H9 (cell line): ENCODE data around the gene TANGO6. TPM values are rescaled to one million over a fixed set of nuclear protein-coding genes. Genes with fewer than 3 reads are reported as not detected.

Experiments used
- DNase-seq: peaks from one replicate; pipeline ENCODE4 v3.0.0-alpha.2; 2017
- H2AFZ ChIP-seq: one replicate; pipeline ENCODE4 v1.6.1; 2013; ENCODE audit warnings: mild to moderate bottlenecking, low read length, control low read depth, moderate library complexity
- H2AK5ac ChIP-seq: 2 replicates; pipeline ENCODE4 v1.6.1; 2013; ENCODE audit warnings: low read length, control low read depth, mixed read lengths; ENCODE audit not compliant: insufficient read length
- H2BK120ac ChIP-seq: one replicate; pipeline ENCODE4 v1.6.1; 2013; ENCODE audit warnings: low read depth, mild to moderate bottlenecking, low read length, control low read depth, inconsistent platforms; ENCODE audit not compliant: poor library complexity, severe bottlenecking
- H2BK12ac ChIP-seq: 2 replicates; pipeline ENCODE4 v1.6.1; 2013; ENCODE audit warnings: low read length, control low read depth, mixed read lengths, low read depth; ENCODE audit not compliant: insufficient read length
- H2BK15ac ChIP-seq: 2 replicates; pipeline ENCODE4 v1.6.1; 2013; ENCODE audit warnings: low read depth, low read length, control low read depth
- H2BK20ac ChIP-seq: one replicate; pipeline ENCODE4 v1.6.1; 2013; ENCODE audit warnings: low read depth, mild to moderate bottlenecking, low read length, control low read depth, inconsistent platforms; ENCODE audit not compliant: poor library complexity, severe bottlenecking
- H2BK5ac ChIP-seq: 2 replicates; pipeline ENCODE4 v1.6.1; 2013; ENCODE audit warnings: low read length, control low read depth, mixed read lengths; ENCODE audit not compliant: insufficient read length
- H3K14ac ChIP-seq: 2 replicates; pipeline ENCODE4 v1.6.1; 2013; ENCODE audit warnings: low read length, control low read depth; ENCODE audit not compliant: insufficient read depth
- H3K18ac ChIP-seq: 2 replicates; pipeline ENCODE4 v1.6.1; 2013; ENCODE audit warnings: low read depth, mild to moderate bottlenecking, mixed read lengths, low read length, control low read depth; ENCODE audit not compliant: insufficient read length
- H3K23ac ChIP-seq: 2 replicates; pipeline ENCODE4 v1.6.1; 2013; ENCODE audit warnings: low read length, control low read depth, mixed read lengths, low read depth; ENCODE audit not compliant: insufficient read length
- H3K23me2 ChIP-seq: 2 replicates; pipeline ENCODE4 v1.6.1; 2013; ENCODE audit warnings: low read depth, mild to moderate bottlenecking, mixed read lengths, low read length, control low read depth; ENCODE audit not compliant: insufficient read length, poor library complexity, severe bottlenecking
- H3K27ac ChIP-seq: 2 replicates; pipeline ENCODE4 v1.5.1; 2013; ENCODE audit warnings: low read length, control low read depth, mixed read lengths, low read depth; ENCODE audit not compliant: insufficient read length
- H3K27me3 ChIP-seq: 2 replicates; pipeline ENCODE4 v1.6.1; 2013; ENCODE audit warnings: low read length, control low read depth, inconsistent platforms; ENCODE audit not compliant: insufficient read depth
- H3K4ac ChIP-seq: 2 replicates; pipeline ENCODE4 v1.6.1; 2013; ENCODE audit warnings: low read depth, mild to moderate bottlenecking, control low read depth, inconsistent platforms, low read length, moderate library complexity
- H3K4me1 ChIP-seq: 2 replicates; pipeline ENCODE4 v1.6.1; 2013; ENCODE audit warnings: low read length, control low read depth, inconsistent platforms; ENCODE audit not compliant: insufficient read depth
- H3K4me2 ChIP-seq: 2 replicates; pipeline ENCODE4 v1.6.1; 2013; ENCODE audit warnings: low read length, control low read depth, mixed read lengths; ENCODE audit not compliant: insufficient read length, insufficient read depth
- H3K56ac ChIP-seq: 2 replicates; pipeline ENCODE4 v1.6.1; 2013; ENCODE audit warnings: low read depth, mild to moderate bottlenecking, mixed read lengths, low read length, control low read depth; ENCODE audit not compliant: insufficient read length
- H3K79me1 ChIP-seq: 2 replicates; pipeline ENCODE4 v1.6.1; 2013; ENCODE audit warnings: low read depth, mild to moderate bottlenecking, moderate library complexity, low read length, control low read depth, inconsistent platforms; ENCODE audit not compliant: insufficient read depth, poor library complexity, severe bottlenecking
- H3K79me2 ChIP-seq: 2 replicates; pipeline ENCODE4 v1.6.1; 2013; ENCODE audit warnings: low read length, control low read depth, inconsistent platforms; ENCODE audit not compliant: insufficient read depth
- H3K9ac ChIP-seq: 2 replicates; pipeline ENCODE4 v1.6.1; 2013; ENCODE audit warnings: low read length, control low read depth, mixed read lengths; ENCODE audit not compliant: insufficient read length; ENCODE audit errors: extremely low read depth
- H3K9me3 ChIP-seq: one replicate; pipeline ENCODE4 v1.6.1; 2013; ENCODE audit warnings: low read depth, low read length, inconsistent platforms; ENCODE audit not compliant: control insufficient read depth
- H3T11ph ChIP-seq: one replicate; pipeline ENCODE4 v1.6.1; 2013; ENCODE audit warnings: mild to moderate bottlenecking, low read length, control low read depth, inconsistent platforms
- H4K20me1 ChIP-seq: one replicate; pipeline ENCODE4 v1.6.1; 2013; ENCODE audit not compliant: control insufficient read depth, insufficient read length, insufficient read depth
- H4K5ac ChIP-seq: 2 replicates; pipeline ENCODE4 v1.6.1; 2013; ENCODE audit warnings: low read depth, mild to moderate bottlenecking, mixed read lengths, low read length, control low read depth; ENCODE audit not compliant: insufficient read length
- H4K8ac ChIP-seq: replicated peaks from 2 replicates; pipeline ENCODE4 v1.6.1; 2013; ENCODE audit warnings: low read length, control low read depth, mixed read lengths, low read depth; ENCODE audit not compliant: insufficient read length
- H4K91ac ChIP-seq: 2 replicates; pipeline ENCODE4 v1.6.1; 2013; ENCODE audit warnings: low read depth, mild to moderate bottlenecking, moderate library complexity, mixed read lengths, low read length, control low read depth; ENCODE audit not compliant: insufficient read length
- H3K27ac Mint-ChIP-seq, 3 experiments: 2 replicates in 2 of 3; 3 replicates in 1 of 3; pipeline ENCODE4 v1.8.0; 2020 to 2021; ENCODE audit warnings: mixed read lengths in 3 of 3, mild to moderate bottlenecking in 1 of 3, moderate library complexity in 1 of 3
- H3K27me3 Mint-ChIP-seq: 2 replicates; pipeline ENCODE4 v1.8.0; 2021; ENCODE audit warnings: low read depth, mild to moderate bottlenecking, moderate library complexity, mixed read lengths
- H3K36me3 Mint-ChIP-seq, 3 experiments: 2 replicates in 2 of 3; 3 replicates in 1 of 3; pipeline ENCODE4 v1.8.0; 2020 to 2021; ENCODE audit warnings: low read depth in 3 of 3, mixed read lengths in 3 of 3; ENCODE audit not compliant: insufficient read depth in 1 of 3
- H3K4me1 Mint-ChIP-seq, 2 experiments: 2 replicates each; pipeline ENCODE4 v1.8.0; 2020; ENCODE audit warnings: mixed read lengths in 2 of 2
- H3K4me3 Mint-ChIP-seq, 2 experiments: 2 replicates in 1 of 2; 3 replicates in 1 of 2; pipeline ENCODE4 v1.8.0; 2020 to 2021; ENCODE audit warnings: mild to moderate bottlenecking in 2 of 2, mixed read lengths in 2 of 2, moderate library complexity in 1 of 2
- H3K9me3 Mint-ChIP-seq, 2 experiments: 2 replicates in 1 of 2; 3 replicates in 1 of 2; pipeline ENCODE4 v1.8.0; 2020; ENCODE audit warnings: mild to moderate bottlenecking in 2 of 2, mixed read lengths in 2 of 2, moderate library complexity in 1 of 2
- CTCF ChIP-seq: fragments of 200-600 bp; sonication (generic); conservative IDR thresholded peaks from 3 replicates; pipeline ENCODE4 v1.8.0; 2021; ENCODE audit warnings: antibody characterized with exemption, mild to moderate bottlenecking
- WGBS: extraction: QIAGEN DNeasy Blood & Tissue Kit; methylation state at CpG from one replicate; pipeline ENCODE4 v1.1.7; 2013; ENCODE audit warnings: missing lambda C conversion rate, low lambda C conversion rate, mixed read lengths; ENCODE audit not compliant: insufficient read length; ENCODE audit errors: extremely low coverage; 5-methylcytosine and 5-hydroxymethylcytosine counted together
- total RNA-seq: library from RNA; stranded (reverse); gene quantifications from 2 replicates; pipeline ENCODE4 v1.2.1, GENCODE V29; 2021

Gene TANGO6
- total RNA-seq, 1 experiment from 2014 or later = 12.0 TPM

GRCh38 chr16:68939692-68940320, 96.5 kb downstream of the TANGO6 start:
- Histone ChIP-seq H3K14ac (no peak overlapping the region), H3K56ac (no peak overlapping the region), H4K8ac (no peak overlapping the region), H3K9ac (no peak overlapping the region), H4K91ac (no peak overlapping the region), H2BK12ac (no peak overlapping the region), H3K27ac (no peak overlapping the region), H2BK20ac (no peak overlapping the region), H3K4me2 (no peak overlapping the region), H3K27me3 (no peaks in the 10 kb centered on the region), H3K9me3 (no peaks in the 10 kb centered on the region), H3K79me1 (no peaks in the 10 kb centered on the region), H3K23me2 (no peaks in the 10 kb centered on the region), H3K18ac (no peak overlapping the region), H4K5ac (no peak overlapping the region), H3K23ac (no peak overlapping the region), H2BK15ac (no peak overlapping the region), H2AFZ (no peak overlapping the region), H3K4me1 (no peaks in the 10 kb centered on the region), H4K20me1 (no peaks in the 10 kb centered on the region), H3K4ac (no peak overlapping the region), H2BK5ac (no peak overlapping the region), H2BK120ac (no peak overlapping the region), H2AK5ac (no peak overlapping the region), H3K79me2 (no peaks in the 10 kb centered on the region), H3T11ph (no peak overlapping the region)
- Mint-ChIP-seq H3K36me3 (peaks cover 9 to 14% (median 10%) of the 10 kb centered on the region in 3 experiments), H3K27ac (peak overlapping the region; percentile 20 to 86 (median 85); a peak in 4 of 7 replicates), H3K27me3 (no peaks in the 10 kb centered on the region; the same call in 1 of the 2 replicates), H3K4me3 (no peak overlapping the region), H3K4me1 (peaks cover 0 to 5% of the 10 kb centered on the region in 2 experiments; a peak in 2 of 4 replicates), H3K9me3 (peaks cover 8 to 13% of the 10 kb centered on the region in 2 experiments)
- DNase-seq = no peak
- WGBS = no CpG with 5 or more reads among the region's 3 CpGs
- TF ChIP-seq CTCF = no peak
